Upper lobe of left lung (tissue), 6 donors: ENCODE results near the gene SSRP1. TPM values are rescaled to one million over a fixed set of nuclear protein-coding genes. Genes with fewer than 3 reads are reported as not detected.

Source experiments
- ATAC-seq, 2 donors: fragments of 200-7000 bp; cut with Tn5 transposase; one replicate each; pipeline ENCODE4 v1.9.1; 2022; ENCODE audit warnings: mild to moderate bottlenecking in 2 of 2, moderate library complexity in 2 of 2; ENCODE audit not compliant: low FRiP score in 2 of 2
- DNase-seq, 2 donors: peaks; one replicate each; pipeline ENCODE4 v3.0.0-alpha.2; 2019 to 2020
- H3K27ac ChIP-seq, 4 donors: fragments of 200-600 bp; sonication (generic); one replicate each; pipeline ENCODE4 v1.5.1; 2016 to 2019
- H3K27me3 ChIP-seq, 4 donors: fragments of 200-600 bp; sonication (generic); one replicate each; pipeline ENCODE4 v1.5.1; 2017 to 2019
- H3K36me3 ChIP-seq, 4 donors: fragments of 200-600 bp; sonication (generic); one replicate each; pipeline ENCODE4 v1.5.1; 2016 to 2019
- H3K4me1 ChIP-seq, 4 donors: fragments of 200-600 bp; sonication (generic); one replicate each; pipeline ENCODE4 v1.5.1; 2018 to 2019
- H3K4me3 ChIP-seq, 4 donors: fragments of 200-600 bp; sonication (generic); one replicate each; pipeline ENCODE4 v1.5.1; 2017 to 2019; ENCODE audit warnings: mild to moderate bottlenecking in 2 of 4, moderate library complexity in 1 of 4
- H3K9me3 ChIP-seq, 4 donors: fragments of 200-600 bp; sonication (generic); one replicate each; pipeline ENCODE4 v1.5.1; 2018 to 2019
- CTCF ChIP-seq, 6 experiments: fragments of 450-650 bp in 4 of 6; fragments of 200-600 bp in 2 of 6; sonication (generic) in 2 of 6; IDR thresholded peaks; one replicate each; pipeline ENCODE4 v1.5.1; 2016 to 2019; ENCODE audit warnings: antibody characterized with exemption in 6 of 6
- EP300 ChIP-seq, 4 donors: sonication (generic); formaldehyde crosslinking; IDR thresholded peaks; one replicate each; pipeline ENCODE4 v1.5.1; 2017; ENCODE audit warnings: antibody characterized with exemption in 4 of 4, control low read depth in 2 of 4
- POLR2A ChIP-seq, 4 donors: fragments of 450-650 bp; IDR thresholded peaks; one replicate each; pipeline ENCODE4 v1.5.1; 2016 to 2017; ENCODE audit warnings: antibody characterized with exemption in 4 of 4, mild to moderate bottlenecking in 2 of 4
- POLR2AphosphoS5 ChIP-seq, 2 donors: sonication (generic); formaldehyde crosslinking; IDR thresholded peaks; one replicate each; pipeline ENCODE4 v1.5.1; 2017; ENCODE audit warnings: antibody characterized with exemption in 2 of 2
- WGBS, 2 donors: methylation state at CpG; one replicate each; pipeline ENCODE4 v1.1.5; 2017 to 2018; 5-methylcytosine and 5-hydroxymethylcytosine counted together
- total RNA-seq, 6 donors: library from RNA; depleted of rRNA in 4 of 6; stranded (reverse); fragments of >200 nt in 4 of 6; gene quantifications; one replicate each; pipeline versions ENCODE4 v1.1.0 to v1.2.1, GENCODE V29; 2016 to 2021
- donor health status: DM: no; HTN: no; CAD: no; lungs with moderate emphysema.
- donor health status: DM: no; HTN: yes; CAD: no; lungs with severe emphysema.

Gene SSRP1
- total RNA-seq, 6 donors from 2014 or later, result 48.2 to 89.6 (median 65.5) TPM

- H3K27me3 ChIP-seq, result no peaks in the 10 kb centered on the region
- 96 to 98% methylated on average over 5 of the region's 5 CpGs for WGBS, 2 donors
- TF ChIP-seq CTCF (IDR thresholded peaks at IDR 0.05) (no peak), POLR2A (IDR thresholded peaks at IDR 0.05) (no peak), POLR2AphosphoS5 (IDR thresholded peaks at IDR 0.05) (no peak), EP300 (IDR thresholded peaks at IDR 0.05) (no peak)
- peaks cover 27 to 36% (median 30%) of the 10 kb centered on the region in 4 donors for H3K4me1 ChIP-seq
- H3K36me3 ChIP-seq, result peaks cover 18 to 65% (median 57%) of the 10 kb centered on the region in 4 donors
- H3K9me3 ChIP-seq, result no peaks in the 10 kb centered on the region
- no peak for DNase-seq
- peak overlapping the region in 3 of 4 donors; percentile 96 to 97 (median 97) for H3K27ac ChIP-seq
- ATAC-seq, result no peak
- H3K4me3 ChIP-seq, result no peak overlapping the region
Observed at GRCh38 chr11:57327721-57328120, 8.0 kb downstream of the SSRP1 start.

- H3K27me3 ChIP-seq, result no peaks in the 10 kb centered on the region
- TF ChIP-seq POLR2AphosphoS5 (IDR thresholded peaks at IDR 0.05), result peak; percentile 81 to 92
- TF ChIP-seq POLR2A (IDR thresholded peaks at IDR 0.05), result peak in 1 of 4 donors; percentile 12
- TF ChIP-seq CTCF (IDR thresholded peaks at IDR 0.05), result no peak
- TF ChIP-seq EP300 (IDR thresholded peaks at IDR 0.05), result peak in 2 of 4 donors; percentile 93 to 96
- peaks cover 38 to 54% (median 48%) of the 10 kb centered on the region in 4 donors for H3K4me1 ChIP-seq
- peaks cover 9 to 47% (median 39%) of the 10 kb centered on the region in 4 donors for H3K36me3 ChIP-seq
- DNase-seq (peak in 1 of 2 donors; percentile 89), ATAC-seq (peak; percentile 0 to 54)
- WGBS, 2 donors, result 14 to 21% methylated on average over 5 to 6 of the region's 6 CpGs
- no peaks in the 10 kb centered on the region for H3K9me3 ChIP-seq
- peak overlapping the region in 3 of 4 donors; percentile 62 to 91 (median 85) for H3K4me3 ChIP-seq
- H3K27ac ChIP-seq, result peak overlapping the region; percentile 96 to 97 (median 96)
Observed at GRCh38 chr11:57325735-57326048, 10.0 kb downstream of the SSRP1 start.

GRCh38 chr11:57324886-57325734, 10.6 kb downstream of the SSRP1 start, which contains the start of gene TNKS1BP1:
TSS of gene TNKS1BP1 (minus strand) at chr11:57324952. CDS start at chr11:57321885, 3,067 bp downstream.
- Histone ChIP-seq H3K4me1 (peaks cover 44 to 60% (median 54%) of the 10 kb centered on the region in 4 donors), H3K9me3 (no peaks in the 10 kb centered on the region), H3K36me3 (peaks cover 5 to 47% (median 39%) of the 10 kb centered on the region in 4 donors), H3K4me3 (peak within 1 kb of the TSS; percentile 62 to 91 (median 86)), H3K27me3 (no peaks in the 10 kb centered on the region), H3K27ac (peak within 1 kb of the TSS; percentile 96 to 97 (median 96))
- DNase-seq (peak; percentile 99), ATAC-seq (peak; percentile 89 to 93)
- TF ChIP-seq CTCF (IDR thresholded peaks at IDR 0.05), result peak in 2 of 6 experiments; percentile 8 to 17
- no peak for TF ChIP-seq EP300 (IDR thresholded peaks at IDR 0.05)
- peak in 3 of 4 donors; percentile 83 to 86 (median 86) for TF ChIP-seq POLR2A (IDR thresholded peaks at IDR 0.05)
- peak; percentile 79 to 83 for TF ChIP-seq POLR2AphosphoS5 (IDR thresholded peaks at IDR 0.05)
- WGBS, 2 donors, result 1 to 6% methylated on average over 13 to 27 of the region's 61 CpGs

GRCh38 chr11:57324154-57324885, 11.4 kb downstream of the SSRP1 start:
- H3K4me1 ChIP-seq, result peaks cover 52 to 64% (median 60%) of the 10 kb centered on the region in 4 donors
- DNase-seq, result peak in 1 of 2 donors; percentile 84
- peak in 1 of 2 donors; percentile 2 for ATAC-seq

More at GRCh38 chr11:57324154-57324885, 11.4 kb downstream of the SSRP1 start:
- Histone ChIP-seq H3K27me3 (no peaks in the 10 kb centered on the region), H3K9me3 (no peaks in the 10 kb centered on the region), H3K36me3 (peaks cover 4 to 47% (median 35%) of the 10 kb centered on the region in 4 donors), H3K4me3 (peak overlapping the region; percentile 62 to 91 (median 86)), H3K27ac (peak overlapping the region; percentile 96 to 97 (median 96))
- 6 to 11% methylated on average over 3 to 23 of the region's 64 CpGs for WGBS, 2 donors
- no peak for TF ChIP-seq CTCF (IDR thresholded peaks at IDR 0.05)
- peak in 1 of 4 donors; percentile 7 for TF ChIP-seq POLR2A (IDR thresholded peaks at IDR 0.05)
